Activated T-cell treated with anti-CD3 and anti-CD28 coated beads, Interleukin-2, amount 50 U/mL, for 1 hour (primary cell): ENCODE measurements around the gene FAM193A.
"Not testable (repeated sequence)": the region's sequence is repeated elsewhere in the genome, so short reads cannot be mapped to it uniquely, and the experiment has no call there.

ENCODE experiments used
- DNase-seq: peaks from one replicate; pipeline ENCODE4 v3.0.0-alpha.2; 2020

Gene FAM193A, protein sequence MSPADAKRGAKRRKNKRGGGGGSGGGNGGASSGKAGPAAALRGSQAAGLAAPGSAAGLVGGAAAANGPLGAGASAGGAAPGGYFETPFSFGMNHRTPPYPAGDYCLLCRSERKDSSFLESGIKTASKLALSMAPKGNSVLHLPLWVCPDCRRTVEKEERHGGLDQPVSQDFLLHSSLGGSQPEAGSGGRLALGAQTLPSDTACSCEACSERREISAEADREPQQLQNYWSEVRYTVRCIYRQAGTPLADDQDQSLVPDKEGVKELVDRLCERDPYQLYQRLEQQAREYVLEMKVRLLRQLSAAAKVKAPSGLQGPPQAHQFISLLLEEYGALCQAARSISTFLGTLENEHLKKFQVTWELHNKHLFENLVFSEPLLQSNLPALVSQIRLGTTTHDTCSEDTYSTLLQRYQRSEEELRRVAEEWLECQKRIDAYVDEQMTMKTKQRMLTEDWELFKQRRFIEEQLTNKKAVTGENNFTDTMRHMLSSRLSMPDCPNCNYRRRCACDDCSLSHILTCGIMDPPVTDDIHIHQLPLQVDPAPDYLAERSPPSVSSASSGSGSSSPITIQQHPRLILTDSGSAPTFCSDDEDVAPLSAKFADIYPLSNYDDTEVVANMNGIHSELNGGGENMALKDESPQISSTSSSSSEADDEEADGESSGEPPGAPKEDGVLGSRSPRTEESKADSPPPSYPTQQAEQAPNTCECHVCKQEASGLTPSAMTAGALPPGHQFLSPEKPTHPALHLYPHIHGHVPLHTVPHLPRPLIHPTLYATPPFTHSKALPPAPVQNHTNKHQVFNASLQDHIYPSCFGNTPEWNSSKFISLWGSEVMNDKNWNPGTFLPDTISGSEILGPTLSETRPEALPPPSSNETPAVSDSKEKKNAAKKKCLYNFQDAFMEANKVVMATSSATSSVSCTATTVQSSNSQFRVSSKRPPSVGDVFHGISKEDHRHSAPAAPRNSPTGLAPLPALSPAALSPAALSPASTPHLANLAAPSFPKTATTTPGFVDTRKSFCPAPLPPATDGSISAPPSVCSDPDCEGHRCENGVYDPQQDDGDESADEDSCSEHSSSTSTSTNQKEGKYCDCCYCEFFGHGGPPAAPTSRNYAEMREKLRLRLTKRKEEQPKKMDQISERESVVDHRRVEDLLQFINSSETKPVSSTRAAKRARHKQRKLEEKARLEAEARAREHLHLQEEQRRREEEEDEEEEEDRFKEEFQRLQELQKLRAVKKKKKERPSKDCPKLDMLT (N-terminal part only)

DNA sequence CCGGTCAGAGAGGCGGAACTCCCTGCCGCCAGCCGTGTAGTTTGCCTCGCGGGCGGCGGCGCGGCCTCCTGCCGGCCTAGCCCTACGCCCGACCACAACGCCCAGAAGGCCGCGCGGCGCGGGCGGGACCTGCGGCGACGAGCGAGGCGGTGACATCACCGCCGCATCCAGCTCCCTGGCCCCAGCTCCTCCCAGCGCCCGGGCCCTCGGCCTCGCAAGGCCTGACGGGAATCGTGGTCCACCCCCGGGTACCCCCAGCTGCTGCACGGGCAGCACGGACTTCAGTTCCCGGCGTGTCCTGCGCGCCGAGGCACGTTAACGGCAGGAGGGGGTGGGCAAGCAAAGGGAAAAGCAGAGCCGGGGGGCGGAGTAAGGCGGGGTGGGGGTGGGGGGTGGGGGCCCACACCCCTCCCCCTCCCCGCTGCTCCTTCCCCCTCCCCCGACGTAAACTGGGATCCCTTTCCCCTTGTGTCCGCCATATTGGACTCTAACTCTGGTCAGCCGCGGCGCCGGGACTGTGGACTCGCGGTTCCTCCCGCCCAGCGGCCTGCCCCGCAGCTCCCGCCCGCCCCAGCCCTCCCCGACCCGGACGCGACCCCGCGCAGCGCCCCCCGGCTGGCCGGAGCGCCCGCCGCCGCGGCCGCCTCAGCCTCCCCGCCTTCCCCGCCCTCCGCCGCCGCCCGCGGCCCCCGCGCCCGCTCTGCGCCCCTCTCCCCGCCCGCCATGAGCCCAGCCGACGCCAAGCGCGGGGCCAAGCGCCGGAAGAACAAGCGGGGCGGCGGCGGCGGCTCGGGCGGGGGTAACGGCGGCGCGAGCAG lies at the start of gene FAM193A:
FAM193A (plus strand) TSS at position 455 of the 818 bp plus-strand sequence; CDS start at position 724, 269 bp downstream.
- DNase-seq, result peak; percentile 98

DNA sequence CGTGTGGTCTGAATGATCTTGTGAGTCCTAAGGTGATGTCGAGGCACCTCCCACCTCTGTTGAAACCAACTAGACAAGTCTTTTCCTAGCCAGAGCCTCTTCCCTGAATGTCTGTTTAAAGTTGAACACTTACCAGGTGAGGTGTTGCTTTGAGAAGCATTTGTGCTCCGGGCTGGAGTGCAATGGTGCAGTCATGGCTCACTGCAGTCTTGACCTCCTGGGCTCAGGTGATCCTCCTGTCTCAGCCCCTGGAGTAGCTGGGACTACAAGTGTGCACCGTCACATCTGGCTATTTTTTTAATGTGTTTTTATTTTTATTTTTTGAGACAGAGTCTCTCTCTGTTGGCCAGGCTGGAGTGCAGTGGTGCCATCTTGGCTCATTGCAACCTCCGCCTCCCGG lies 49.5 kb upstream of the FAM193A start:
- DNase-seq, result no peak

DNA sequence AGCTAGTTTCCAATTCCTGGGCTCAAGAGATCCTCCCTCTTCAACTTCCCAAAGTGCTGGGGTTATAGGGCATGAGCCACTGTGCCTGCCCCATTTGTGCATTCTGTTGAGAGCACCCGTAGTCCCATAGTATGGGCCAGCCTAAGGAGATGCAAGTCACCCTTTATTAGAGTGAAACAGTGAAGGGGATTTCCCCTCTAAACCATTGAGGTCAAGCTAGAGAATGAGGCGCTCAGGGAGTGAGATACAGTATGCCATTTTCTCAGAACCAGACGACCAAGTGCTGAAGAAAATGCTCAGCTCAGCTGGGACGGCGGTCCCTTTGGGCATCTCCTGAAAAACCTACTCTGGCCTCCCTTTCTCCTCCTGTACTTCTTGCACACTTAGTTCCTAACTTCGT lies 48.8 kb upstream of the FAM193A start:
- no peak for DNase-seq

DNA sequence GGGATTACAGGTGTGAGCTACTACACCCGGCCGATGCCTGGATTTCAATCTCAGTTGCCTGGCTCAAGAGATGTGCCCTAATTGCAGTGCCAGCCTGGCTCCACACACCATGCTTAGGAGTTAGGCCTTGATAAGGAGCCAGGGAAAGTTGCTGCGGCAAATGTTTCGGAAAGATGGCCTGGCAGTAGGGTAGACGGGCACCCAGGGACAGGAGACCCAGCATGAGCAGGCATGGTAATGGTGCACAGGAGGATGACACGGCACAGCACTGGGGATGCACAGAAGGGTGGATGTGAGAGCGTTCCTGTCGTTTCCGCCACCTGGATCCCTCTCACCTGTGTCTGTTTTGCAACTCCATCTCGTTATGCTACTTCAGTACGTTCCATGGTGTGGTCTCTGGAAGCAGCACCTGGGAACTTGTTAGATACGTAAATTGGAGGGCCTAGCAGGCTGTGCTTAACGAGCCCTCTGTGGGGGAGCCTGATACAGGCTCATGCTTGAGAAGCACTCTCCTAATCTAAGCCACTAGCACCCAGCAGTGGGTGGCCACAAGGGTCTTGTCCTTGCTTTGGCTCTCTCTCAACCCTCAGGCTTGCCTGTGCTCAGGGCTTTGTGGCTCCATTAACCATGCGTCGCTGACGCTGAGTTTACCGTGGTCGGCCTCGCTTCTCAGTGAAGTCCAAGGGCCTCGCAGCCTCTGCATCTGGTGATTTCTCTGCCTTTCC lies 47.2 kb upstream of the FAM193A start:
- no peak for DNase-seq

DNA sequence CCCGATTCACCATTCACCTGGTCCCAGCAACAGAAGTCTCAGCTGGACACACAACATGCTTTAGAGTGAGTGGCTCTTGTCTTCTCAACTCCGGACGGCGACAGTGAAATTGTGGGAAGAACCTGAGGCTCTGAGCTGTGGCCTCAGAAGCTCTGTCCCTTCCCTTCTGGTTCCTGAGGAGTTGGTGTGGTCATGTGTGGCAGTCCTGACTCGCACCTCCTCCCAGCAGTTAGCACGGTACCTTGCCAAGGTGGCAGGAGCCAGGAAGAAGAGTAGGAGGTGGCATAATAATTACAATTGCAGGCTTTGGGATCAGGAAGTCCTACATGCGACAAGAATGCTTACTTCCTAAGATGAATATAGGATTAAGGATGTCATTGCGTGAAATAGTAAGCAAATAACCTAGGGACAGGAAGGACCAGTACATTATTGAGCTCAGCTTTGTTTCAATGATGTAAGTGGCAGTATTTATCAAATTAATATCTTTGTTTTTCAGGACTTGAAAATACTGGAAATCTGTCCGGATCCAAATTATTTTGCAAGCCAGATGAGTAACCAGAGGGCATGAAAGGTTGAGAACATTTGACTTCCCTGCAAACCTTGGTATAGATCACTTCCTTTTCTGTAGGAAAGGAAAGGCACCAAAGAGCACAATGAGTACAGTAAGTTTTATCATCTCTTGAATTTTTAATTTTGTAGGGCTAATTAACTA lies 46.5 kb upstream of the FAM193A start:
- no peak for DNase-seq

DNA sequence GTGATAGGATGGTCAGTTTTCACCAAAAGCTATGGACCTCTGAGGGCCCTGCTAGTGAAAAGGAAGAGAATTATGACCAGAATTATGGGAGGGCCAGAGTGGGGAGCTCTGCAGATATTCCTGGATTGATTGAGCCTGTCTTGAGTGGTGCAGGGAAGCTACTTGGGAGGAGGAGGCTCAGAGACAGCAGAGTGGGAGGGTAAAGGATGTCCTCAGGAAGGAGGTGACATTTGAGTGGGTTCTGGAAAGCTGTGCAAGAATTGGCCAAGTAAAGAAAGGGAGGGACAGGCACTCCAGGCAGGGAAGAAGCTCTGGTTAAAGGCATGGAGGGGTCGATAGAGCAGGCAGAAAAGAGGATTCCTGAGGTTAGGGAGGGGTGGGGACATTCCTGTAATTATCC lies 43.5 kb upstream of the FAM193A start:
- no peak for DNase-seq

DNA sequence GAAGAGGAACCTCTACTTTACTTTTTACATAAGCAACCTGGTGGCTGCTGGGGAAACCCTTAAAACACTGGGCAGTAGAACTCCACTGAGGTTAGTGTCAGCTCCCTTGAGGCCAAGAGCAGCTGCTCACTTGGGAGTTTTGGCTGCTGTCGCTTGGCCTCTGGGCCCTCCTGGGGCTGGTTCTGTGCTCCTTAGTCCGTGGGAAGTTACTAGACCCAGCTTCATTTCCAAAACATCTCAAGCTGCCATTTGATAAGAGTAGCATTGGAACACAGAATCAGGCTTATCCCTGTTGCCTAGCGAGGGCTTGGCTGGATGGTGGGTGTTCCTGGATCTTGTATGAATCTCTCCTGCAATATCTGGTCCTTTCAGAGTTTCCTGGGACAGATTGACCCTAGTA lies 41.5 kb upstream of the FAM193A start:
- DNase-seq, result no peak

DNA sequence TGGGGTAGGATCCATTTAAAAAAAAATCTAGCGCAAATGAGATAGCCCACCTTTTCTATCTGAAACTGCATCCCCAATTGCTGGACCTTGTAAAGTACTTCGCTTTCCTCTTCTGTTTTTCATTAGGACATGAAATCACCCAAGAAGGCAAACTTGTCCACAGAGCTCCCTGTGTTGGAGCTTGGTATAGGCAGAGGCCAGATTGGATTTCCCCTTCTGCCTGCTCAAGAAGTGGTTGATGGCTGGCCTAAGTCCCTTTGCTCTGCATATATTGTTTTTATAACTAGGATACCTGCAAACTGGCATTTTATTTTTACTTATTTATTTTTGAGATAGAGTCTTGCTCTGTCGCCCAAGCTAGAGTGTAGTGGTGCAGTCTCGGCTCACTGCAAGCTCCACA lies 39.1 kb upstream of the FAM193A start:
- DNase-seq, result no peak

DNA sequence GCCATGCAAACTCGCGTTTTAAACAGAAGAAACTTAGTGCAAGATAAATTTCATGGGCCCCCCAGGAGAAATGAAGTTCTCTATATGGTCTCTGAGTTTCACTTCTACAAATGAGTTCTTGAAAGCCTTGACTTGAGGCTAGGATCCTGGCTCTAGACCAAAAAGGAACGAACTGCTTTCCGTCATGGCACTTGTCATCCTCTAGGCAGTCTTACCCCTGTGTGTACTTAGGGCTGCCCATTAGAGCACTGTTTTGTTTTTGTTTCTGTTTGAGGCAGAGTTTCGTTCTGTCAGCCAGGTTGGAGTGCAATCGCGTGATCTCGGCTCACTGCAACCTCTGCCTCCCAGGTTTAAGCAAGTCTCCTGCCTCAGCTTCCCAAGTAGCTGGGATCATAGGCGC lies 38.5 kb upstream of the FAM193A start:
- no peak for DNase-seq

DNA sequence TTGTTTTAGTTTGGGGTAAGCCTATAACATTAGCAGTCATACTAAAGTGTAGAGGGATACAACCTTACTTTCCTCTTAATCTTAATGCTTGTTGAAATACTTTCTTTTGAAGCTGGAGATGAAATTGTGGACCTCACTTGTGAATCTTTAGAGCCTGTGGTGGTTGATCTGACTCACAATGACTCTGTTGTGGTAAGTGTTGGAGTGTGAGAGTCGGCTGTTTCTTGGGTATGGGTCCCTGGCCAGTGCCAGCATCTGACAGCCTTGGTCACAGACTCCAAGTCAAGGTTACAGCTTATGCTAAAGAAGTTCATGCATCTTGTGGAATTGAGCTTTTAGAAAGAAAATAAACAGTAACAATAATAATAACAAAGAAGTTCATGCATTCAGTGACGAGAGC lies 35.9 kb upstream of the FAM193A start:
- DNase-seq, result no peak

DNA sequence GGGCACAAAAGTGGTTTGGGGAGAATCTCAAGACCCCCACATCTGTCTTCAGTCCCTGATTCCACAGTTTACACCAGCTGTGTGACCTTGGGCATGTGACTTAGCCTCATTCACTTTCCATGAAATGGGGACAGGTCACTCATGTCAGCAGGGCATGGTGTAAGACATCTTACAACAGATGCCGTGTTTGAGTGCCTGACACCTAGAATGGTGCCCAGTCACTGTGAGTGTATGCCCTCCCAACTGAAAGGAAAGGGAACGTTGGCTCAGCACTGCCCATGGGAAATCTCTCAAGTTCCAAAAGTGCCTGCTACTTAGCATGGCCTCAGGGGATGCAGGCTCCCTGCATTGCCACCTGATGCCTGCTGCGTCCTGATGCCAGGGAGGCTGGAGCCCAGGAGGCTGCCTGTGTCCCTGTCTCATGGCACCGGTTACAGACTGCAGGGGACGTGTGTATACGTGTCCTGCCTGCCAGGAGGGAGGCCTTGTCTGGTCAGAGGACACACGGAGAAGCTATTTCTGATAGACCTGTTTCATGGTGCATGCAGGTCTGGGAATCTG lies 35.3 kb upstream of the FAM193A start:
- DNase-seq, result no peak

DNA sequence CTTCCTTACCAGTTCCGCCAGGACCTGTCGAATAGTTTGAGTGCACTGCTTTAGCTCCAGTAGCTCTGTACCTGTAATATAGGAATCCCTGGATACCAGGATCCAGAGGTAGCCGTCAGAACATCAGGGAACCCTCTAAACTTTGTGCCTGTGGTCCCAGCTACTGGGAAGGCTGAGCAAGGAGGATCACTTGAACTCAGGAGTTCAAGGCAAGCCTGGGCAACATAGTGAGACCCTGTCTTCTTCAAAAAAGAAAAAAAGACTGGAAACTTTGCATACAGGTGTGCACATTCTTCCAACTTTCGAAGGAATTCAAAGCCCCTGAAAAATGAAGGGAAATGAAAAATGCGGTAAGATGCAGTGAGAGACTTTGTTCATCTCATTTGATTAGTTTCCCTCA lies 32.6 kb upstream of the FAM193A start:
- no peak for DNase-seq

DNA sequence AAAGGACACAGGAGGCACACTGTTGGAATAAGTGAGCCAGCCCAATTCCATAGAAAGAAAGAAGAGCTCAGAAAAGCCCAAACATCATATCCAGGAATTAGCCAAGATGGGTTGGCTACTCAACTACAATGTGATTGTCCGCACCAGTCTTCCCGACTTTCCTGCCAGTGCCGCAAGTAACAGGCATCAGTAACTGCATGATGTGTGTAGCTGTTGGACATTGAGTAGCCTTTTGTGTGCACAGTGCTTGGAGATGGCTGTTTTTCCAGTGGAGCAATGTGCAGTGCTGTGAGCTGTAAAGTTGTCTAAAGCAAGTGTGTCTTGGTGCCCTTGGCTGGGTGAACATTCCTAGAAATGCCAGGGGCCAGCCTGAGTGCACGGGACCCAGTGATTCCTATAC lies 29.2 kb upstream of the FAM193A start:
- no peak for DNase-seq

DNA sequence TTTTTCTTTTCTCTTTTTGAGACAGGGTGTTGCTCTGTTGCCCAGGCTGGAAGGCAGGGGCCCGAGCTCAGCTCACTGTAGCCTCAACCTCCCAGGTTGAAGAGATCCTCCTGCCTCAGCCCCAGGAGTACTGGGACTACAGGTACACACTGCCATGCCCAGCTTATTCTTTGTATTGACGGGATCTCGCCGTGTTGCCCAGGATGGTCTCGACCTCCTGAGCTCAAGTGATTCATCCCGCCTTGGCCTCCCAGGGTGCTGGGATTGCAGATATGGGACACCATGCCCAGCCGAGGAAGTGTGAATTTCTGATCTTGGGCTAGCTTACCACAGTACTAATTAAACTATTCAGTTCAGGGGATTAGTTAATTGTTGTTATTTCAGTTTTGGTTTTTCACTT lies 28.6 kb upstream of the FAM193A start:
- no peak for DNase-seq

DNA sequence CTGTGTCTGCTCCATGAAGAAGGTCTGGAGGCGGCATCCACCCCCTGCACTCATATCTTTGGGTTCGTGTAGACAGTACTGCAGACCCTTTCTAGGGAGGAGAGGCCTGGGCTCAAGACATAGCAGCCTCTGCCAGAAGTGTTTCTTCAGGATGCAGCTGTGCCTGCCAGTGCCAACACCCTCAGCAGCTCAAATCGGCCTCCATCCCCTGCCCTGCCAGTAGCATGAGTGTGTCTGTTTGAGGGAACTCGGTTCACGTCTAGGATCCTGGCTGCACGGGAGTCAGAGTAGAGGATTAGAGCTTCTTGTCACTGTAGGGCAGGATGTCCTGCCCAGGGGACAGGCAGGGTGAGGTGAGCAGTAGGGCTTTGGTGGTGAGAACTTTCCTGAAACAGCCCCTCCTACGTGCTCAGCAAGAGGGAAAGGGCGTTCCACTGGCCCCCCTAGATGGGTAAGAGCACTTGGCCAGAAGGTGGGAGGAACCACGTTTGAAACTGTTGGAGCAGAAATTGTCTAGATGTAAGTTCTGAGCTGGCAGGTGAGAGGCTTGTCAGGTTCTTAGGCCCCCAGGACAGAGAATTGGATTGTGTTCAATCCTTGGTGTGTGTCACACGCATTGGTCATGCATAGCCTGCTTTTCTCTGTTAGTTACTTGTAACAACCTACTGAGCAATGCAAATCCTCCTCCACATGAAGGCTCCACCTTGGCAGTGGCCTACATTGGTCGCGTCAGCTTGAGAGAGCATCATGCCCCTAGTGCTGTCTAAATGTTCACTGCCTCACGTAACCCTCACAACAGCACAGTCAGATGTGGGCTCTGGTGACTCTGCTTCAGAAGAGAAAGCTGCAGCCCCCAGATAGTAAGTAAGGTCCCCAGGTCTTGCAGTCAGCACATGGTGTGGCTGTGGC lies 25.8 kb upstream of the FAM193A start:
- DNase-seq, result no peak

DNA sequence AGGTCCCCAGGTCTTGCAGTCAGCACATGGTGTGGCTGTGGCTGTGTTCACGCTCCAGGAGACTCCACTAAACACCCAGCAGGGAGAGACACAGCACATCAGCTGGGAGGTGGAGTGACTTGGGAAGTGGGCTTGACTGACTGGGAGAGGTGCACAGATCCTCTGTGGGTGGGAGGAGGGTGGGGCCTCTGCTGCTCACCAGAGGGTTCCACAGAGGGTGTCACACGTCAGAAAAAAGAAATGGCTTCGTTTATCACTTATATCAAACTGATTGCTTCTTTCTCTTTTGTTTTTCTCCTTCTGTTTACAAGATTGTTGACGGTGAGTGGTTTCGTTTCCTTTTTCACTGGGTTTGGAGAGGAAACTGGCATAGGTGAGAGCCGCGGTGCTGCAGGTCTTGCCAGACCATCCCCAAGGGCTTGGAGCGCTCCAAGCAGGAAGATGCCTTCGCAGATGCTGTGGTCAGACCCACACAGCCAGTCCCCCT lies 24.8 kb upstream of the FAM193A start:
- DNase-seq, result no peak

DNA sequence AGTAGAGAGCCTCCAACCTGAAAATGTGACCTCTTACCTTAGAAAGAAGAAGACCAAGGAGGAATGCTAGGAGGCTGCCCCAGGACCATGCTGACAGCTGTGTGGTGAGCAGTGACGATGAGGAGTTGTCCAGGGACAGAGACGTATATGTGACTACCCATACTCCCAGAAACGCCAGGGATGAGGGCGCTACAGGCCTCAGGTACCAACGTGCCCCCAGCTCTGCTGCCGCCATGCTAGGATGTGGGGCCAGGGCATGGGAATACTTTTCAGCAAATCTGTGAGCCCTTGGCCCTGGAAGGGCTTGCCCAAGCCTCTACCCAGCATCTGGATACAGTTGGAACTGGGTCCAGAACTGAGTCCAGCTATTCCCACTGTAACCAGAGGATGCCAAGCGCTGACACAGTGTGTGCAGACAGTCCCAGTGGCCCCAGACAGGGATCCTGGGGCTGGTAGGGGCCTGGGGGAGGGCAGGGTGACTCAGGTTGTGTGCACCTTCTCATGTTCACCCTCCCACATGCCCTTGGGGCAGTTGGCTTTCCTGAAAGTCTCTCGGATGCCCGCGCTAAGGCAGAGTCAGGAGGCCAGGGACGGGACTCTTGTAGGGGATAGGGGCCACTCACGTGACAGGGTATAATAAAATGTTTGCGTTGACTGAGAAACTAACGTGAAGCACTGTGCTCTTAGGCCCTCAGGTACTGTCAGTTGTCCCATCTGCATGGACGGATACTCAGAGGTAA lies 23.9 kb upstream of the FAM193A start:
- DNase-seq, result no peak

DNA sequence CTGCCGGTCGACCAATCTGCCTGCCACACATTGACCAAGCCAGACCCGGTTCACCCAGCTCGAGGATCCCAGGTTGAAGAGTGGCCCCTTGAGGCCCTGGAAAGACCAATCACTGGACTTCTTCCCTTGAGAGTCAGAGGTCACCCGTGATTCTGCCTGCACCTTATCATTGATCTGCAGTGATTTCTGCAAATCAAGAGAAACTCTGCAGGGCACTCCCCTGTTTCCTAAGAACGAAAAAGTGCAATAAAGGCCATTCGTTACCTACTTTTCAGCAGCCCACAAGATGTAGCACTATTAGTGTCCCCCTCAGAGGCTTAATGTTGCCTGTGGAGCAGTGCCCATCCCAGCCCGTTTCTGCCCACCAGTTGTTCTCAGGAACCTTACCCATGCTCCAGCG lies 22.3 kb upstream of the FAM193A start:
- not testable (repeated sequence) for DNase-seq

DNA sequence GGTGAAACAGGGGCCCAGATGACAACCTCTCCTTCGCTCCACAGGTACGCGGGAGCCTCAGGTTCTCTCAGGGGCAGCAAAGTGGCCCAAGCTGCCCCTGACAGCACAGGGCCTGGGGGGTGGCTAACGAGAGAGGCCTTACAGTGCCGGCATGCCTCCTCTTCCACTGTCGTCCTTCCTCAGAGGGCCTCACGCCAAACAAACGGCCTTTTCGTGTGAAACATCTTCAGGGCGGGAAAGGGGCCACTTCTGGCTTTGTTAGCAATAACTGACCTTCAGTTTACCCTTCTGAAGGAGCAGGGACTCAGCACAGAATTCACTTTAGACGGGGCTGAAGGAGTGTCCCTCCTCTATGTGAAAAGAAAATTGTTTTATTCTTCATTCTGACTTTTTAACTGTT lies 21.5 kb upstream of the FAM193A start:
- not testable (repeated sequence) for DNase-seq
